Activated gamma-delta T cell (primary cell): ENCODE data around the gene ASIC3.

ENCODE experiments used
- DNase-seq: peaks from one replicate; lab custom pipeline; 2025; lab: John Stamatoyannopoulos, UW

Gene ASIC3

DNA sequence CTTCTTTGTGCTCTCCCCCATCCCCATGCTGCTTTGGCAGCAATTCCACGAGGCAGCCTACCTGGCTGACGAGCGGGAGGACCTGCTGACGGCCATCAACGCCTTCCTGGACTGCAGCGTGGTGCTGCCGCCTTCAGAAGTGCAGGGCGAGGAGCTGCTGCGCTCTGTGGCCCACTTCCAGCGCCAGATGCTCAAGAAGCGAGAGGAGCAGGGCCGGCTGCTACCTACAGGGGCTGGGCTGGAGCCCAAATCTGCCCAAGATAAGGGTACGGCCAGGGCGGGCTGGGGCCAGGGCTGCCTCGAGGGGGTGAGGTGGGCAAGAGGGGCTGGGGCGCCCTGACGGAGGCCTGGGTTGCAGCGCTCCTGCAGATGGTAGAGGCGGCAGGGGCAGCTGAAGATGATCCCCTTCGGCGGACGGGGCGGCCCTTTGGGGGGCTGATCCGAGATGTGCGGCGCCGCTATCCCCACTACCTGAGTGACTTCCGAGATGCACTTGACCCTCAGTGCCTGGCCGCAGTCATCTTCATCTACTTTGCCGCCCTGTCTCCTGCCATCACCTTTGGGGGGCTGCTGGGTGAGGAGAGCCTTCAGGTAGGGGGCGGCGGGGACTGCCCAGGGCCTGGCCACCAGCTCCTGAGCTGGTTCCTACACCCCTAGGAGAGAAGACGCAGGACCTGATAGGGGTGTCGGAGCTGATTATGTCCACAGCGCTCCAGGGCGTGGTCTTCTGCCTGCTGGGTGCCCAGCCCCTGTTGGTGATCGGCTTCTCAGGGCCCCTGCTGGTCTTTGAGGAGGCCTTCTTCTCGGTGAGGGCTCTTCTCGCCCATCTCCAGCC lies 22.9 kb downstream of the ASIC3 start:
- no peak for DNase-seq

DNA sequence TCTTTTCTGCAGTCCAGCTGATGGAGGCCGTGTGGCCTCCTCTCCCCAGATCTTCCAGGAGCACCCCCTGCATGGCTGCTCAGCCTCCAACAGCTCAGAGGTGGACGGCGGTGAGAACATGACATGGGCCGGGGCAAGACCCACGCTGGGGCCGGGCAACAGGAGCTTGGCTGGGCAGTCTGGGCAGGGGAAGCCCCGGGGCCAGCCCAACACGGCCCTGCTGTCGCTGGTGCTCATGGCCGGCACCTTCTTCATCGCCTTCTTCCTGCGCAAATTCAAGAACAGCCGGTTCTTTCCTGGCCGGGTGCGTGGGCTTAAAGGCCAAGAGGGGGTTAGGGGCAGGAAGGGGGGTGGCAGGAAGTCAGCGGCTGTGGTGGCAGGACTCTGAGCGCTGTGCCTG lies 25.7 kb downstream of the ASIC3 start:
- no peak for DNase-seq

DNA sequence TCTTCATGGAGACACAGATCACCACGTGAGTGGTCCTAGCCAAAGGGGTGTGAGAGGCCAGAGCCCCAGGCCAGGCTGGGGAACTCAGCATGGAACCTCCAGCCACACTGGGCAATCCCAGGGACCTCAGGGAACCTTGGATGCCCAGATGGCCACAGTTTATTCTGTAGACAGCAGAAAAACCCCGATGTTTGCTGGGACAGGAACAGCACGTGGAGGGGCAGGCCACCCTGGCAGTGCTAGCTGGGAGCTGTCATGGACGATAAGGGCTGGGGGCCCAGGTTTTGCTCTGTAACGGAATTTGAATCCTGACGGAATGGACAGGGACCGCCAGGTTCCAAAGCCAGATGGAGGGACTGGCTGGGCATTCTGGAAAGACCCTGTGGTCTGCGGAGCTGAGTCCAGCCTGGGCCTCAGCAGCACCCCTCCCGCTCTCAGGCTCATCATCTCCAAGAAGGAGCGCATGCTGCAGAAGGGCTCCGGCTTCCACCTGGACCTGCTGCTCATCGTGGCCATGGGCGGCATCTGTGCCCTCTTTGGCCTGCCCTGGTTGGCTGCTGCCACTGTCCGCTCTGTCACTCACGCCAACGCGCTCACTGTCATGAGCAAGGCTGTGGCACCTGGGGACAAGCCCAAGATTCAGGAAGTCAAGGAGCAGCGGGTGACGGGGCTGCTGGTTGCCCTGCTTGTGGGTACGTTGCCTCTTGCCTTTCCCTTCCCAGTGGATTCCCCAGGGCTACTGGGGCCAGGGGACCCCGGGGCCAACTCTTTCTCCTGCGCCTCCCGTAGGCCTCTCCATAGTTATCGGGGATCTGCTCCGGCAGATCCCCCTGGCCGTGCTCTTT lies 26.7 kb downstream of the ASIC3 start:
- DNase-seq: no peak

DNA sequence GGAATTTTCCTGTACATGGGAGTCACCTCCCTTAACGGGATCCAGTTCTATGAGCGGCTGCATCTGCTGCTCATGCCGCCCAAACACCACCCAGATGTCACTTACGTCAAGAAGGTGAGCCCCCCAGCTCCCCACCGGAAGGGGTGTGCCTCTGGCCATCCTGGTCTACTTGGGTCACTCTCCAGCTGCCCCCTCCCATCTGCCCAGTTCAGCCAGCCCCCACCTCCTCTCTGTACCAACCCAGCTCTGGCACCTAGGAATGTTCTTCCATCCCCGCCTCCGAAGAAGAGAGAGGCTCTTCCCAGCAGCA lies 27.3 kb downstream of the ASIC3 start:
- DNase-seq: no peak

DNA sequence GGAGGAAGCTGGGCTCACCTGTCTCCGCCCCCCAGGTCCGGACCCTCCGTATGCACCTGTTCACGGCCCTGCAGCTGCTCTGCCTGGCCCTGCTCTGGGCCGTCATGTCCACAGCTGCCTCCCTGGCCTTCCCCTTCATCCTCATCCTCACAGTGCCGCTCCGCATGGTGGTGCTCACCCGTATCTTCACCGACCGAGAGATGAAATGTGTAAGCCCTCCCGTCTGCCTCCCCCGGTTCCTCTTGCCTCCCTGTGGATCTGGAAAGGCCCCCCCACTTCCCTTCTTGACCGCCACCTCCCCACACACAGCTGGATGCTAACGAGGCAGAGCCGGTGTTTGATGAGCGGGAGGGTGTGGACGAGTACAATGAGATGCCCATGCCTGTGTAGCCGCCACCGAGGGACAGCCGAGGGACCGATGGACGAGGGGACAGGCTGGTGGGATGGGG lies 27.7 kb downstream of the ASIC3 start:
- DNase-seq: no peak

DNA sequence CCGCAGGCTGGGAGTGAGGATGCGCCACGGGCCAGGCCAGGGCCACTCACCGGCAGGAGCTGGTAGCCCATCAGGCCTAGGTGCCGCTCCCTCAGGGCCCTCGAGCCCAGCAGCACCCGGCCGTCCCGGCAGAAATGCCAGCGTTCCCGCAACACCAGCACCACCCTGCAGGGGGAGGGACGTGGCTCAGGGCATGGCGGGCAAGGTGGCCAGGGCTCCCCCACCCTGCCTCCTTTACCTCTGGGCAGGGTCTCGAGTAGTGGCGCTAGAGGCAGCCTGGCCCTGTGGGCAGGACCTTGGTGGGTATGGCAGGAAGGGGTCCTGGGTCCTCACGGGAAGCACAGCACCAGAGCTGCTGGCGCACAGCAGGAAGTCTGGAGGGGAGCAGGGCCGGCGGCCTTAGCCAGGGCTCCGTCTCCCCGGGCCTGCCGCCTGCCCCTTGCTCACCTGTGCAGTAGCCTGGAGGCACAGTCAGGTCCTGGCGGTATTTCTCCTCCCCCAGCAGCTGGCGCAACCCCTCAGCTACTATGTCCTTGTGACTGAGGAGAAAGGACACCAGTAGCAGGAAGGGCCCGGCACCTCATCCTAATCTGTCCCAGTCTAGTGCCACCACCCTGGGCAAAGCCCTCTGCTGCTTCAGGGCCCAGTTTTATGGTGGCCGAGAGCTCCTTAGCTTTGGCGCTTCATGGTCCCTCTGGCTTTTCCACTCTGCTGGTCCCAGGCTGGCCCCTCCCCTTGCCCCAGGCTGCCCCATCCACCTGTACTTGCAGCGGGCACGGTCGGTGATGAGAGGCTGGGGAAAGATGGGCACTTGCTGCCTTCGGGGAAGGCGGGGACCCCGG lies 28.8 kb downstream of the ASIC3 start:
- DNase-seq: no peak

DNA sequence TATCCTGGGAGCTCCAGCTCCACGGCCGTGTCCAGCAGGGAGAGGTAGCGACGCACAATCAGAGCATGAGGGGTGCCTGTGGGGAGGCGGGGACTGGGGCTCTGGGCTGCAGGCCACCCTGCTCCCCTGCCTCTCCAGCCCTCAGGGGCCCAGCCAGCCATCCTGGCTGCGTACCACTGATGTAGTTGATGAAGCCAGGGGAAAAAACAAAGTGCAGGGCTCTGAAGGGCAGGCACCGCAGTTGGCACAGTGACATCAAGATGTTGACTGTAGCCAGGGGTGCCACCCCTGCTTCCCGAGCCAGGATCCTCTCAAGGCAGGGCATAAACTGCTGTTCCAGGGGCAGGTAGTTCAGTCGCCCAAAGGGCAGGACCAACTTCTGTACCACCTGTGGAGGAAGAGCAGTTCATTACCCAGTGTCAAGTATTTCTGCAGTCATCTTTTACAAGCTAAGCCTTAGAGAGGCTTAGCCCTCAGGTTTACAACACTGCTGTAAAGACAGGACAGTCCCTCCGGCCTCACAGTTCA lies 29.4 kb downstream of the ASIC3 start:
- DNase-seq: no peak

DNA sequence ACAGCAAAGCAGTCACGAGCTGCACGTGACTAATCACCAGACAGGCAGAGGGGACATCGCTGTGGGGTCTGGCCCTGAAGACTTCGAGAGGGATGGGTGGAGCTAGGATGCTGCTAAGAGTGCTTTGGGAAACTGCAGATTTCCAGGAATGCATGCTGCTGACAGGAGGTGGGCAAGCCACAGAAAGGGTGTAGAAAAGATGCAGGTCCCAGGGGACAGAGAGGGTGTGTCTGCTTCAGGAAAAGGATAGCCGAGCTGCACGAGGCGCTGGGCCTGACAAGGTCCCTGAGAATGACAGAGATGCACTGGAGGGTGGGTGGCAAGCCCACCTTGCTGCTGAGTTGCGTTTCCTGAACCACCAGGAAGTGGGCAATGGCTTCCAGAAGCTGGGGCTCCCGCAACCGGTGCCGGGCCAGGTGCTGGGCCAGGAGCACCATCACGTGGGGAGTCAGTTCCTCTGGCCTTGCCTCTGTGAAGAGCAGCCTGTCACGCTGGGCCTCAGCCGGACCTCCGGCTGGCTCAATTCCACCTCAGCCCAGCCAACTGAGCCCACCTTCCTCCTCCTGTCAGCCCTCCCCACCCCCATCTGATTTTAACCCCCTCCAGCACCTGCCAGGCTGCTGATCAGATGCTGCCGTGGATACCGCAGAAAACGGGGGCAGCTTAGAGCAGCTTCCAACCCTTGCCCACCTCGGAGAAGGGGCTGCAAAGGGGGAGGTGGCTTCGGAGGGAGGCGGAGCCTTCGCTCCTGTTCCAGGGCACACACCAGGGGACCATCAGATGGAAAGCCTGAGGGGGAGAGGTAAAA lies 30.1 kb downstream of the ASIC3 start:
- no peak for DNase-seq

DNA sequence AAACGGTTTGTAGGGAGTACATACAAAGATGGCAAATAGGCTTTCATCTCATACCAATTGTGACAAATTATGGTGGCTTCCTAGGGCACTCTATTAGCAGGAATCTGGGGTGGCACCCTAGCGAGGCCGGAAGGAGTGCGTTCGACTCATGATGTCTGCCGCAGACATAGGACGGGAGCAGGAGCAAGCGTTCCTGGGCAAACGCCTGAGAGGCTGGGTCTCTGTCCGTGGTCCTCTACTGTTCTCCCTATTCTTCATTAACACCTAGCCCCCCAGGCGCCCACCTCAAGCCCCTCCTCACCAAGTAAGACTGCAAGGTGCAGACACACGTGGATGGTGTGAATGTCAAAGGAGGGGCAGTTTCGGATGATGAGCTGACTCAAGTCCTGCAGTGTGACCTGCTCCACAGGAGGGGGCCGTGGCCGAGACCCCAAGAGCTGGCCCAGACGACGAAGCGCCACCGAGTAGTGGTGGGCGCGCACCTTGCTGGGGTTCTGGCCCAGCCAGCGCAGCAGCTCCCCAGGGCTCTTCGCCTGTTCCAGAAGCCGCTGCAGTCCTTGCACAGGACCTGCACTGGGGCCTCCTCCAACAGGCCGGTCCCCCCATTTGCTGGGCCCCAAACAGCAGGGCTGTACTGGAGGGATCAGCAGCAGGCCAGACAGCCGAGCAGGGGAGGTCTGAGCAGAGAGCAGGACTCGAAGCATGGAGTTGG lies 31.0 kb downstream of the ASIC3 start:
- no peak for DNase-seq

DNA sequence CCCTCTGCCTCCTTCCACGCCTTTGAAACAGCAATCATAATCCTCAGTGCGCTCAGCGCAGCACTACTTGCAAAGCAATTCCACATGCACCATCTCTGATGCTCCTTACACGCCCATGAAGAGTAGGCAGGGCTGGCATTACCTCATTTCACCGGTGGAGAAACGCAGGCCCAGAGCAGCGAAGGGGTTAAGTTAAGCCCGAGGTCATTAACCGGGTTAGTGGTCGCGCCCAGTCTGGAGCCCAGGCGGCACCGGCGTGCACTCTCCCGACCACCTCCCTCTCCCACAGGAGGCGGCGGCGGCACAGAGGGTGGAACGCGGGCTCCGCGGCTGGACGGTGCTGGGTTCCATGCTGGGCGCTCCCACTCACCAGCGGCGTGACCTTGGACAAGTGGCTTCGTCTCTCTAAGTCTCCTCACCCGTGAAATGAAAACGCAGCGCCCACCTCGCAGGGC lies 31.8 kb downstream of the ASIC3 start:
- DNase-seq: no peak

DNA sequence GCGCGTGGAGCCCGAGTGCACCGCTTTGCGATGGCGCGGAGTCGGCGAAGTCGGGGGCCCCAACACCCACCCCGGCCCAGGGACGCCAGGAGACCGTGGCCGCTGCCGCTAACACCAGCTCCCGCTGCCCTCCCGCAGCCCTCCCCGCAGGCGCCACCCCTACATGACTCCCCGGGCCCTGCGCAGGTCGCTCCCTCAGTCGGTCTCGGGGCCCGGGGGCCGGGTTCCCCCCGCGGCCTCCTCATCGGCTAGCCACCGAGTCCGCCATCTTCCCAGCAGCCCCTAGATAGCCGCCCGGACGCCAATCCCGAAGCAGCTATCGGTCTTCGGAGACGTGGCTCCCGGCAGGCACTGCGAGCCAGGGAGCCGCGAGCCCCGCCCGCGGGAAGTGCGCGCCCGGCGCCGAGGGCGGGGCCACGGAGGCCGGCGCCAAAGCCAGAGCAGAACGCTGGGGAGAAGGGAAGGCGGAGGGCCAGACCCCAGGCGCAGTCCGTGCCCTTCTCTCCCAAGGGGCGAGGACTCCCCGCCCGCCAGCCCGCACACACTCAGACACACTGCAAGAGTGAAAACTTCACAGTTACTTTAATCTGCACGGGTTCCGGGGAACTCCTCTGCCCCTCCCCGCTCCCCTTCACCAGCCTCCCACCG lies 32.3 kb downstream of the ASIC3 start, which contains the start of gene FASTK:
Gene FASTK, minus strand, starts transcription at position 288 of the 648 bp plus-strand sequence. Its CDS starts 43 bp downstream, at position 245.
- DNase-seq: peak; percentile 78

DNA sequence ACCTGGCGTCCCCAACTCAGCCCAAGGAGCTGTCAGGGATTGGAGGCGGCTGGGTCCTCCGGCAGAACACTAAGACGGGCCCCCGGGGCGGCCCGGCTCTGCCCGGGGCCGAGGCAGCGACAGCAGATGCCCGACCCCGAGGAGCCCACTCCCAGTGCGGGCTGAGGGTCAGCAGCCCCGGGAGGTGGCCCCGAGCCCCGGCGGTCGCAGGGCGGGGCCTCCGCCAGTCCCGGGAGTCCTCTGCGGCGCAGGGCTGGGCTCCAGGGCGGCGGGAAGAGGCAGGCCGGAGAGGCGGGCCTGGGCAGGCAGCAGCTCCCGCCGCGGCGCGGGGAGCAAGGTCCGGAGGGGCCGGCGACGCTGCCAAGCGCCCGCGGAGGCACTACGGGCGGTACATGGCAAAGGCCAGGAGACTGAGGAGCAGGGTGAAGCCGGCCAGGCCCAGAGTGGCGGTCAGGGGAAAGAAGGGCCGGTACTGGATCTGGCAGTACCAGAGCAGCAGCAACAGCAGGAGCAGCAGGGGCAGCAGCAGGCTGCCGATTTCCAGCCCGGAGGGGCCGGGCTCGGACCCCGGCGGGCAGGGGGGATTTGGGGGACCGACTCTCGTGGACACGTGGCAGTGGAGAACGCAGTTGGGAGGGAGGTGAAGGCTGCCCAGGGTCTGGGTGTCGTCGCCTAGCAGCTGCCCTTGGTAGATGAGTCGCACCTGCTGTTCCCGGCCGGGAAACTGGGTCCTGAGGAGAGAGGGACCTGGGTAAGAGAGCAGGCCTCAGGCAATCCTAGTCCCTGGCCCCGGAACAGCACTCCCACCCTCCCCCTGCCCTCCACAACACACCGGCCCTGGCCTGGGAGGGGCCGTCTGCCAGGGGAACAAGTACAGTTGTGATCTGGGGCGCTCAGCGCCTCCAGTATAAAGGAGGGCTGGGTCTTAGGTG lies 33.1 kb downstream of the ASIC3 start:
- DNase-seq: no peak

DNA sequence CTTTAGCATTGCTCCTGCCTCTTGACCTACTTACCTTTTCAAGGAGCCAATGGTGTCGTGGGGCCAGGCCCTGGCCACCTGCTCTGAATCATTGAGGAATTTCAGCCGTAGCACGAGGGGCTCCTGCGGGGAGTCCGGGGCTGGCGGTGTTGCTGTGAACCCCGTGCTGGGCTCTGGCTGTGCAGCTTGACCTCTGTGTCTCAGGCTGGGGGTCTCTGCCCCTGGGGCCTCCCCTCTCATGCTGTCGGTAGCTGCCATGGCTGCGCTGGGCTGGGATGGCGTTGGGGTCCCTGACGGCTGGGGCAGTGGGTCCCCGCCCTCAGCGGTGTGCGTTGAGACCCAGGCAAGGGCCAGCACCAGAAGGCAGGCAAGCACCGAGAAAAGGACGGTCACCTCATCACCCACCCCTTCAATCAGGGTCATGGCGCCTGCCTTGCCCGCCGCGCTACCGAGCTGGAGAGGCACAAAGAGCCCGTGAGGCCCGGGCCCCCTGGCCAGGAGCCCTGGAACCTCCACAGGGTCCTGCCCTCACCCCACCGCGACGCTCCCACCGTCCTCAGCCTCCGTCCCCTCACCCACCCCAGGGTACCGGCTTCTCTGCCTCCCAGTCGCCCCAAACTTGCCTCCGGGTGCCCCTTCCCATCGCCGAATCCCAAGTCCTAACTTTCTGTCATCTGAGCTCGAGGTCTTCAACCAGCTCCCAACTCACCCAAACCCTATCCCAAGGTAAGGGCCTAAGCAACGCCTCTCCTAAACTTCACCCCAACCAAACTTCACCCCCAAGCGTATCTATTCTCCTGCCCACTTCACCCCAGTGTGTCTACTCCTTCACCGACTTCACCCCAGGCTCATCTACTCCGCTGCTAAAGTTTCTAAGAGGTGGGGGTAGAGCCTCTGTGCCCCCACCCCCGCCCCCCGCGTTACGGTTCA lies 34.1 kb downstream of the ASIC3 start:
- DNase-seq: no peak

DNA sequence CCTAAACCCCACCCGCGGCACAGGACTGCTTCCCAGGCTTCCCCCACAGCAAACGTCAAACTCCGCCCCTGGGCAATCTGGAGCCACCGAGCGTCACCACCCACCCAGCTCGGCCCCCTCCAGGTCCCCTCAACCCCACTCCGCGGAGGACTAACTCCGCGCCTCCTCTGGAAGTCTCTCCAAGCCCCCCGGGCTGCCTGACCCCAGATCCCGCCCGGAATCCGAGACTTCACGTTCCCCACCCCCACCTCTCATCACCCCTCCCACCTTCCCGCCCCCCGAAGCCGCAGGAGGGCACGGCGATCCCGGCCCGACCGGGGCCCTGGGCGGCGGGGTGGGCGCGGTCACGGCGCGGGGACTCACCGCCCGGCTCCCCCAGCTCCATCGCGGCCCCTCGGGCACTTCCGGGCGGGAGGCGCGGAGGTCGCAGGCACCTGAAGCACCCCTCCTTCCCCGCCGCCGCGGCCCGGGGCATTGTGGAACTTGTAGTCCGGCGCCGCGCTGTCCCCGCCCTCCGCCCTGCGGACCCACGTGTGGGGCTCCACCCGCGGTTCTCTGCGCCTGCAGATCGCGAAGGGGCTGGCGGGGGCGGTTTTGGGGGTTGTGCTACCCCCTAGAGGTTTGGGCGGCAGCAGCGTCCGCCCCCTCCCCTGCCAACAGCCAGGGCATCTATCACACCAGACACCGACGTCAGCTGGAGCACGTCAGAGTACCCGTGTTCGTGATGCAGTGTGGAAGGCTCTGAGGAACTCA lies 34.9 kb downstream of the ASIC3 start, which contains the start of gene TMUB1:
Gene TMUB1, minus strand, starts transcription at position 423 of the 753 bp plus-strand sequence. CDS start 930 bp downstream, outside the sequence.
- peak; percentile 92 for DNase-seq

DNA sequence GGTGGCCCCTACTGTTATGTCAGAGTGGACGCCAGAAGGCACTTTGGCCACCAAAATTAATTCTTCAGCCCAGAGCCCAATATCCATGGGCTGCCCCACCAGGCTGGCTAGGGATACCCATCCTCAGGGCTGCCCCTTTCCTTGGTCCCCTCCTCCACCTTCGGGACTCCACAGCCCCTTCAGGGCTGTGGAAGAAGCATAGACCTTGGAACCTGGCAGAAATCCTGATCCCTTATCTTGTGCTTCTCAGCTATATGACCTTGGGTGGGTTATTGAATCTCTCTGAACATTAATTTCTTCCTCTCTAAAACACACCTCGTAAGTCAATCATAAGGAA lies 35.5 kb downstream of the ASIC3 start:
- DNase-seq: no peak

DNA sequence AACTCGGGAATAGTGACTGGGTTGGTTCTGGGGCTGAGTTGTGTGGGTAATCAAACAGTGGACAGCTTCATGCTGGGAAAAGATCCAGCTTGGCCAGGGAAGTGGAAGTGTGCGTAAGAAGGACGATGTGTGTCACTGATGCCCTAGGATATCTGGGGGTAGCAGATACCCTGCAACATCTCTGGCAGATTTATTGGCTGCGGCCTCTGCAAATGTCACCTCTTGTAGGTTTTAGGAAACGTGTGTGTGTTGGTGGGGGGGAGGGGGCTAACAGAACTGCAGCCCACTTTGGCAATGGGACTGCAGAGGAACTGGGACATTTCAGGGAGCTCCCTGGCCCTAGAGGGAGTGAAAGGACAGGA lies 37.0 kb downstream of the ASIC3 start:
- DNase-seq: no peak
